Measurements from ENCODE around the gene RNF41.

The RNF41 gene

GRCh38 chr12:56243731-56244181, 22.0 kb upstream of the RNF41 start:
- no peak for DNase-seq

GRCh38 chr12:56242986-56243385, 21.3 kb upstream of the RNF41 start:
- DNase-seq = no peak
- ATAC-seq = no peak

More at GRCh38 chr12:56243731-56244181, 22.0 kb upstream of the RNF41 start:
- no peak for ATAC-seq

GRCh38 chr12:56241424-56242303, 19.9 kb upstream of the RNF41 start:
- DNase-seq = no peak
- ATAC-seq = no peak

GRCh38 chr12:56237552-56237951, 15.8 kb upstream of the RNF41 start:
- DNase-seq (no peak), ATAC-seq (no peak)

- DNase-seq (no peak), ATAC-seq (no peak)
Observed at GRCh38 chr12:56236985-56237384, 15.3 kb upstream of the RNF41 start.

- DNase-seq (no peak), ATAC-seq (no peak)
Observed at GRCh38 chr12:56236091-56236490, 14.4 kb upstream of the RNF41 start.

GRCh38 chr12:56234746-56235436, 13.2 kb upstream of the RNF41 start:
- no peak for ATAC-seq
- DNase-seq = no peak

GRCh38 chr12:56231184-56231582, 9.5 kb upstream of the RNF41 start:
- no peak for DNase-seq
- no peak for ATAC-seq

- no peak for DNase-seq
- ATAC-seq = no peak
Observed at GRCh38 chr12:56230432-56231183, 8.9 kb upstream of the RNF41 start.

- ATAC-seq (no peak), DNase-seq (no peak)
Observed at GRCh38 chr12:56229916-56230431, 8.3 kb upstream of the RNF41 start, which contains the start of gene SLC39A5. Gene SLC39A5, plus strand, starts transcription at chr12:56230051. Its CDS starts 1,224 bp downstream, at chr12:56231275.

- ATAC-seq (no peak), DNase-seq (no peak)
Observed at GRCh38 chr12:56229082-56229481, 7.4 kb upstream of the RNF41 start.

- ATAC-seq = no peak
Observed at GRCh38 chr12:56224954-56225353, 3.2 kb upstream of the RNF41 start.

GRCh38 chr12:56224102-56224701, 2.5 kb upstream of the RNF41 start, which contains the start of gene NABP2:
Gene NABP2, plus strand, starts transcription at chr12:56224342. Its CDS starts 515 bp downstream, at chr12:56224857.
- DNase-seq = peak; percentile 97
- ATAC-seq = peak; percentile 91

More at GRCh38 chr12:56224954-56225353, 3.2 kb upstream of the RNF41 start:
- DNase-seq = peak; percentile 12

- no peak for DNase-seq
Observed at GRCh38 chr12:56223571-56224101, 1.9 kb upstream of the RNF41 start.

GRCh38 chr12:56222531-56222895, 791 bp upstream of the RNF41 start:
- no peak for ATAC-seq
- DNase-seq = no peak

More at GRCh38 chr12:56223571-56224101, 1.9 kb upstream of the RNF41 start:
- ATAC-seq = no peak

- DNase-seq (peak; percentile 19), ATAC-seq (peak; percentile 4)
Observed at GRCh38 chr12:56221232-56221756, 428 bp downstream of the RNF41 start.

GRCh38 chr12:56220611-56221231, 1.0 kb downstream of the RNF41 start:
- DNase-seq = no peak
- no peak for ATAC-seq

- ATAC-seq (no peak), DNase-seq (no peak)
Observed at GRCh38 chr12:56219840-56220239, 1.9 kb downstream of the RNF41 start.

- DNase-seq (no peak), ATAC-seq (no peak)
Observed at GRCh38 chr12:56216461-56216860, 5.3 kb downstream of the RNF41 start.

GRCh38 chr12:56213878-56214277, 7.8 kb downstream of the RNF41 start:
- DNase-seq (no peak), ATAC-seq (no peak)

- ATAC-seq (peak; percentile 81), DNase-seq (no peak)
Observed at GRCh38 chr12:56212361-56212760, 9.4 kb downstream of the RNF41 start.
